Subcutaneous adipose tissue (tissue), 4 donors: Measurements from ENCODE around the gene ISLR. TPM values are rescaled to one million over a fixed set of nuclear protein-coding genes. Genes with fewer than 3 reads are reported as not detected.

Experiments used
- small RNA-seq: library from RNA; depleted of rRNA; stranded (forward); fragments of <200 nt; gene quantifications from one replicate; pipeline ENCODE3, GENCODE V24; 2016
- total RNA-seq, 4 donors: library from RNA; depleted of rRNA; stranded (reverse); fragments of >200 nt; gene quantifications; one replicate each; pipeline ENCODE4 v1.1.0, GENCODE V29; 2016

The ISLR gene
- total RNA-seq, 4 donors from 2014 or later: 52.0 to 89.6 (median 63.8) TPM

Small RNAs within 50 kb of the gene (small RNA-seq; reads per million reads assigned to genes)
- gene RF00017: not detected

Other genes starting within 250 kb of the ISLR start
- 1 to 10 TPM; 4.2 to 9.2 (median 6.3) TPM for gene LOXL1, start 247.2 kb upstream of the ISLR start, total RNA-seq
- 10 to 100 TPM; 10.9 to 25.8 (median 18.2) TPM for gene STOML1, start 181.4 kb upstream of the ISLR start, total RNA-seq
- 100 to 1,000 TPM in 1 of 4 donors, 10 to 100 TPM in 3; 45.2 to 214 (median 65.5) TPM for gene PML, start 179.0 kb upstream of the ISLR start, total RNA-seq
- under 1 TPM in 1 of 4 donors, not detected in 3; 0.17 TPM for gene GOLGA6A, start 91.2 kb upstream of the ISLR start, total RNA-seq
- 1 to 10 TPM in 2 of 4 donors, under 1 TPM in 1, not detected in 1; 0.44 to 3.6 (median 1.1) TPM for gene ISLR2, start 43.1 kb upstream of the ISLR start, total RNA-seq
- gene STRA6, start 29.1 kb downstream of the ISLR start, total RNA-seq: not detected
- gene CCDC33, start 62.6 kb downstream of the ISLR start, total RNA-seq: not detected
- gene CYP11A1, start 193.9 kb downstream of the ISLR start, total RNA-seq: 1 to 10 TPM; 1.6 to 3.6 (median 2.5) TPM